ENCODE data around the gene HIPK2.
A peak's percentile ranks its signal among the peaks of the same experiment; 100 is the strongest.
"Not testable (repeated sequence)": the region's sequence is repeated elsewhere in the genome, so short reads cannot be mapped to it uniquely, and the experiment has no call there.

The HIPK2 gene

GRCh38 chr7:139691253-139691781 lies 86.5 kb downstream of the HIPK2 start:
- DNase-seq: no peak

GRCh38 chr7:139687980-139688632 lies 89.7 kb downstream of the HIPK2 start:
- no peak for DNase-seq

- no peak for DNase-seq
Observed at GRCh38 chr7:139687211-139687954, 90.4 kb downstream of the HIPK2 start.

- DNase-seq: no peak
Observed at GRCh38 chr7:139683137-139683921, 94.5 kb downstream of the HIPK2 start.

- DNase-seq: no peak
Observed at GRCh38 chr7:139682136-139683013, 95.4 kb downstream of the HIPK2 start.

GRCh38 chr7:139681812-139682135 lies 96.0 kb downstream of the HIPK2 start:
- DNase-seq: no peak

- DNase-seq: no peak
Observed at GRCh38 chr7:139681463-139681755, 96.4 kb downstream of the HIPK2 start.

- peak; percentile 78 to 81 for DNase-seq
Observed at GRCh38 chr7:139680676-139681462, 96.9 kb downstream of the HIPK2 start.

- no peak for DNase-seq
Observed at GRCh38 chr7:139679731-139680594, 97.8 kb downstream of the HIPK2 start.

- no peak for DNase-seq
Observed at GRCh38 chr7:139676390-139676789, 101.4 kb downstream of the HIPK2 start.

- no peak for DNase-seq
Observed at GRCh38 chr7:139675127-139676125, 102.4 kb downstream of the HIPK2 start.

- DNase-seq: no peak
Observed at GRCh38 chr7:139674752-139675126, 103.1 kb downstream of the HIPK2 start.

- no peak for DNase-seq
Observed at GRCh38 chr7:139674341-139674740, 103.5 kb downstream of the HIPK2 start.

- DNase-seq: no peak
Observed at GRCh38 chr7:139673762-139674161, 104.0 kb downstream of the HIPK2 start.

- no peak for DNase-seq
Observed at GRCh38 chr7:139673230-139673629, 104.6 kb downstream of the HIPK2 start.

- no peak for DNase-seq
Observed at GRCh38 chr7:139671967-139672366, 105.8 kb downstream of the HIPK2 start.

GRCh38 chr7:139670662-139671061 lies 107.1 kb downstream of the HIPK2 start:
- not testable (repeated sequence) for DNase-seq

GRCh38 chr7:139669106-139670061 lies 108.4 kb downstream of the HIPK2 start:
- peak in 1 of 2 donors; percentile 30 for DNase-seq
